Body of pancreas (tissue), 4 donors: ENCODE data around the gene PLEKHM2. TPM values are rescaled to one million over a fixed set of nuclear protein-coding genes. Genes with fewer than 3 reads are reported as not detected.

Experiments used
- ATAC-seq: fragments of 150-250 bp; one replicate; pipeline ENCODE4 v1.9.1; 2016
- DNase-seq, 4 donors: peaks; one replicate each; pipeline ENCODE4 v3.0.0-alpha.2; 2019
- H3K27ac ChIP-seq, 4 donors: fragments of 200-600 bp; sonication (generic); 1 replicate in 3 of 4; 2 replicates in 1 of 4; pipeline versions ENCODE4 v1.5.1 to v1.6.1; 2016 to 2019; ENCODE audit warnings: mild to moderate bottlenecking in 1 of 4, mixed read lengths in 1 of 4, moderate library complexity in 1 of 4
- H3K27me3 ChIP-seq, 2 donors: fragments of 200-600 bp; sonication (generic); one replicate each; pipeline ENCODE4 v1.6.0; 2016; ENCODE audit warnings: mild to moderate bottlenecking in 1 of 2
- H3K36me3 ChIP-seq, 2 donors: fragments of 200-600 bp; sonication (generic); replicated peaks in 1 of 2; 2 replicates each; pipeline ENCODE4 v1.5.1; 2016; ENCODE audit warnings: low read depth in 2 of 2; ENCODE audit not compliant: insufficient read depth in 1 of 2
- H3K4me1 ChIP-seq: fragments of 200-600 bp; sonication (generic); one replicate; pipeline ENCODE4 v1.6.0; 2016
- H3K4me3 ChIP-seq, 2 donors: fragments of 200-600 bp; sonication (generic); 1 replicate in 1 of 2; 2 replicates in 1 of 2; pipeline ENCODE4 v1.5.1; 2016 to 2019
- H3K9me3 ChIP-seq, 3 donors: fragments of 200-600 bp; sonication (generic); 1 replicate in 2 of 3; 2 replicates in 1 of 3; pipeline ENCODE4 v1.5.1; 2016
- POLR2A ChIP-seq, 3 donors: fragments of 450-650 bp; IDR thresholded peaks; one replicate each; pipeline ENCODE4 v1.6.1; 2016; ENCODE audit warnings: antibody characterized with exemption in 3 of 3, mild to moderate bottlenecking in 2 of 3
- WGBS, 2 donors: methylation state at CpG; one replicate each; pipeline ENCODE4 v1.1.5; 2017; 5-methylcytosine and 5-hydroxymethylcytosine counted together
- intact Hi-C: fragments of 100-400 bp; cut with DNase I; formaldehyde crosslinking; loops from one replicate; pipeline ENCODE4 v1.15.1; 2023
- total RNA-seq, 2 donors: library from RNA; depleted of rRNA; stranded (reverse); fragments of >200 nt; gene quantifications; one replicate each; pipeline ENCODE4 v1.1.0, GENCODE V29; 2016
- TF ChIP-seq, protein P1 (sequence below), 7 experiments: fragments of 450-650 bp in 4 of 7; fragments of 200-600 bp in 3 of 7; sonication (generic) in 3 of 7; IDR thresholded peaks; one replicate each; pipeline ENCODE4 v1.5.1; 2016 to 2019; ENCODE audit warnings: antibody characterized with exemption in 7 of 7

Gene PLEKHM2
- total RNA-seq, 2 donors from 2014 or later = 18.1 to 31.6 TPM

DNA sequence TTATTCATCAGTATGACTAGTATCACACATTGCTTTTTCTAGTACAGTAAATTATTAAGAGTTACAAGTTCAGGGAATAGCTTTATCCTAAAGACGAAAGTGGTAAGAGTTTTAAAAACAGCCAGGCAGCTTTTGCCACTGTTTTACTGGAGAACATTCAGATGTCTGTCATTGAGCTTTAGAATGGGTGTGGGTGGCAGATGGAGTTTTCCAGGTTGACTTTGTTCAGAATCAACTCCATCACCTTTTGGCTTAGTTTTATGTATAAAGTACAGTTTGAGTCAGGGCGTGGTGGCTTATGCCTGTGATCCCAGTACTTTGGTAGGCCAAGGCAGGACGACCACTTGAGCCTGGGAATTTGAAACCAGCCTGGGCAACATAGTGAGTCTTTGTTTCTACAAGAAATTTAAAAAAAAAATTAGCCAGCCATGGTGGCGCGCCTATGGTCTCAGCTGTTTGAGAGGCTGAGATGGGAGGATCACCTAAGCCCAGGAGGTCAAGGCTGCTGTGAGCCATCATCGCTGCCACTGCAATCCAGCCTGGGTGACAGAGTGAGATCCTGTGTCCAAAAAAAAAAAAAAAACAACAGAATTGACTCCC, 29.9 kb upstream of the PLEKHM2 start:
- Histone ChIP-seq H3K27me3 (no peaks in the 10 kb centered on the region), H3K36me3 (peaks cover 0 to 25% of the 10 kb centered on the region in 2 donors), H3K4me3 (no peak overlapping the region), H3K9me3 (no peaks in the 10 kb centered on the region), H3K27ac (no peak overlapping the region), H3K4me1 (no peaks in the 10 kb centered on the region)
- ATAC-seq (no peak), DNase-seq (no peak)
- intact Hi-C loops = no loop called here
- WGBS, 2 donors = 91 to 97% methylated on average over 4 to 6 of the region's 6 CpGs
- TF ChIP-seq, protein P1, sequence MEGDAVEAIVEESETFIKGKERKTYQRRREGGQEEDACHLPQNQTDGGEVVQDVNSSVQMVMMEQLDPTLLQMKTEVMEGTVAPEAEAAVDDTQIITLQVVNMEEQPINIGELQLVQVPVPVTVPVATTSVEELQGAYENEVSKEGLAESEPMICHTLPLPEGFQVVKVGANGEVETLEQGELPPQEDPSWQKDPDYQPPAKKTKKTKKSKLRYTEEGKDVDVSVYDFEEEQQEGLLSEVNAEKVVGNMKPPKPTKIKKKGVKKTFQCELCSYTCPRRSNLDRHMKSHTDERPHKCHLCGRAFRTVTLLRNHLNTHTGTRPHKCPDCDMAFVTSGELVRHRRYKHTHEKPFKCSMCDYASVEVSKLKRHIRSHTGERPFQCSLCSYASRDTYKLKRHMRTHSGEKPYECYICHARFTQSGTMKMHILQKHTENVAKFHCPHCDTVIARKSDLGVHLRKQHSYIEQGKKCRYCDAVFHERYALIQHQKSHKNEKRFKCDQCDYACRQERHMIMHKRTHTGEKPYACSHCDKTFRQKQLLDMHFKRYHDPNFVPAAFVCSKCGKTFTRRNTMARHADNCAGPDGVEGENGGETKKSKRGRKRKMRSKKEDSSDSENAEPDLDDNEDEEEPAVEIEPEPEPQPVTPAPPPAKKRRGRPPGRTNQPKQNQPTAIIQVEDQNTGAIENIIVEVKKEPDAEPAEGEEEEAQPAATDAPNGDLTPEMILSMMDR (IDR thresholded peaks at IDR 0.05) = no peak
- TF ChIP-seq POLR2A (IDR thresholded peaks at IDR 0.05) = no peak

DNA sequence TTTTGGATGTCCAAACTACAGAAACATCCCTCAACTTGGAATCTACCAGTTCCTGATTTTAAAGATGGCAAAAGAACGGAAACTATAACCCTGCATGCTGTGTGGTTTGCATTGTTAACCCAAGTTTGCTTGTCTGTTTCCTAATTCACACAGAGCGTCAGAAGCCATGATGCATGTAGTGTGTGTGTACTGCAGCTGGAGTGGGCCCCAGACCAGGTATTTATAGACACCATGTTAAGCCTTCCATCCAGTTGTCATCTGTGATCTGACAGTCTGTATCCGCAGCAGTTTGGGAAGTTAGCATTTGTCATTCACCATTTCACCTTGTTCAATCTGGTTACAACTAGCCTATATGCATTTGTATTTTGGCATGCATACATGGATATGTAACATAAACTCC, 27.7 kb upstream of the PLEKHM2 start:
- H3K4me1 ChIP-seq = no peaks in the 10 kb centered on the region
- peaks cover 0 to 25% of the 10 kb centered on the region in 2 donors for H3K36me3 ChIP-seq
- no peak for ATAC-seq
- no peaks in the 10 kb centered on the region for H3K9me3 ChIP-seq
- DNase-seq = no peak
- H3K4me3 ChIP-seq = no peak overlapping the region
- H3K27me3 ChIP-seq = no peaks in the 10 kb centered on the region
- WGBS, 2 donors = 87 to 98% methylated on average over 3 of the region's 3 CpGs
- no peak for TF ChIP-seq POLR2A (IDR thresholded peaks at IDR 0.05)
- TF ChIP-seq, protein P1 (IDR thresholded peaks at IDR 0.05) = no peak
- no peak overlapping the region for H3K27ac ChIP-seq
- intact Hi-C loops = no loop called here

DNA sequence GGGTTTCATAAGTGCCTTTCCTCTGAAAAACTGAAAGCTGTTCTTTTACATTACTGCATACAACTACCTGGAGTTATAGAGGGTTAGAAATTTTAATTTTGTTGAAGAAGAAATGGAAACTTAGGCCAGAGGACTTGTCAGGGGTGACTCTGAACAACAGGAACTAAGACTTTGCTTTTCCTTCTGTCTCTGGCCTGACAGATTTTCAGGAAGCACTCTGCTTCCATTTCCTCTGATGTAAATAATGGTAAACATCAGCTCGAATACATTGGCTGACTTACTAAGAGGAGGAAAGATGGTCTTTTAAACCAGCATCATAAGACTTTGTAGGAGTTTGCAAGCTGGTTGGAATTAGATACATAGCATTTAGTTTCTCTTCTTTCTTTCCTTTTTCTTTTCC, 27.1 kb upstream of the PLEKHM2 start:
- Histone ChIP-seq H3K27ac (no peak overlapping the region), H3K36me3 (peaks cover 0 to 23% of the 10 kb centered on the region in 2 donors), H3K4me1 (no peaks in the 10 kb centered on the region), H3K9me3 (no peaks in the 10 kb centered on the region), H3K4me3 (no peak overlapping the region), H3K27me3 (no peaks in the 10 kb centered on the region)
- ATAC-seq (no peak), DNase-seq (no peak)
- 61 to 73% methylated on average over 1 of the region's 1 CpG for WGBS, 2 donors
- TF ChIP-seq, protein P1 (IDR thresholded peaks at IDR 0.05) = no peak
- no peak for TF ChIP-seq POLR2A (IDR thresholded peaks at IDR 0.05)
- intact Hi-C loops = no loop called here

GRCh38 chr1:15660151-15660550, 24.0 kb upstream of the PLEKHM2 start:
- peaks cover 0 to 18% of the 10 kb centered on the region in 2 donors for H3K36me3 ChIP-seq
- no peaks in the 10 kb centered on the region for H3K9me3 ChIP-seq
- ATAC-seq (no peak), DNase-seq (no peak)
- no peaks in the 10 kb centered on the region for H3K27me3 ChIP-seq
- no peak overlapping the region for H3K4me3 ChIP-seq
- H3K4me1 ChIP-seq = no peaks in the 10 kb centered on the region
- intact Hi-C loops = no loop called here
- H3K27ac ChIP-seq = no peak overlapping the region
- no peak for TF ChIP-seq POLR2A (IDR thresholded peaks at IDR 0.05)
- TF ChIP-seq, protein P1 (IDR thresholded peaks at IDR 0.05) = no peak
- WGBS, 2 donors = 87 to 89% methylated on average over 3 of the region's 3 CpGs

- H3K4me1 ChIP-seq = peaks cover 4% of the 10 kb centered on the region
- no peak for TF ChIP-seq POLR2A (IDR thresholded peaks at IDR 0.05)
- TF ChIP-seq, protein P1 (IDR thresholded peaks at IDR 0.05) = no peak
- WGBS, 2 donors = 41 to 63% methylated on average over 2 of the region's 2 CpGs
- no peaks in the 10 kb centered on the region for H3K27me3 ChIP-seq
- H3K4me3 ChIP-seq = no peak overlapping the region
- intact Hi-C loops = no loop called here
- peaks cover 0 to 11% of the 10 kb centered on the region in 2 donors for H3K36me3 ChIP-seq
- H3K9me3 ChIP-seq = no peaks in the 10 kb centered on the region
- ATAC-seq = no peak
- DNase-seq = no peak
- no peak overlapping the region for H3K27ac ChIP-seq
These were observed 21.6 kb upstream of the PLEKHM2 start for GRCh38 chr1:15662477-15662876.
